Measurements from ENCODE around the gene MUC5AC. TPM values are rescaled to one million over a fixed set of nuclear protein-coding genes. Genes with fewer than 3 reads are reported as not detected.
"Not testable (repeated sequence)": the region's sequence is repeated elsewhere in the genome, so short reads cannot be mapped to it uniquely, and the experiment has no call there.

Gene MUC5AC
- total RNA-seq, 1 donor from 2014 or later: not detected

DNA sequence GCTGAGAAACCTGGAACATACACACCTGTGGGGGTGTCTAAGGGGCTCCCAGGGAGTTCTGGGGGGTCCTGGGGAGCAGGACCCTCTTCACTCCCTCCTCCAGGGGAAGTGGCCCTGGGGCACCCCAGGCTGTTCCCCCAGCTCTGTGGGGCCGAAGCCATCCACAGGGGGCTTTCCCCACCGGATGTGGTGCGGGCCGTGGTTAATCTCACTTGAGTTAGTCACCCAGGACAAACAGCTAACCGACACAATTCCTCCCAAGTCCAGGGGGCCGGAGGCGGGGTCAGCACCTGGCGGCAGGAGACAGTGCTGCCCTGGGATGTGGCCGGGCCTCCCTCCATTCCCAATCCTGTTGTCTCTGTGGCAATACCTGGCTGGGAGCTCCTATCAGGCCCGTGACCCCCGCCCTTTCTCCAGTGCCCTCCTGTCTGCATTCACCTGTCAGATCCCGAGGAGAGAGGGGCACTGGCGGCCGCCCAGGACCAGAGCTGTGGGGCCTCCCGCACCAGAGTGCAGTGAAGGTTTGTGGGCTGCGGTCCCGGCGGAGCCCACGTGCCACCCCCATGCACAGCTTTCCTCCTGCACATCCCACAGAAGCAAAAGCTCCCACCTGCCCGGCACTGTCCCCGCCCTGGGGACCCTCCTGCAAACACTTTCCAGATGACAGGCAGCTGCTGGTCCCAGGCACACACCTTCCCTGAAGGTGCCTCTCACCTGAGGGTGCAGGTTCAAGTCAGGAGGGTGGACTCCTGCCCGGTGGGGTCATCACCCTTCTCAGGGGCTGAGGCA, 5.2 kb upstream of the MUC5AC start:
- TF ChIP-seq, protein P1, sequence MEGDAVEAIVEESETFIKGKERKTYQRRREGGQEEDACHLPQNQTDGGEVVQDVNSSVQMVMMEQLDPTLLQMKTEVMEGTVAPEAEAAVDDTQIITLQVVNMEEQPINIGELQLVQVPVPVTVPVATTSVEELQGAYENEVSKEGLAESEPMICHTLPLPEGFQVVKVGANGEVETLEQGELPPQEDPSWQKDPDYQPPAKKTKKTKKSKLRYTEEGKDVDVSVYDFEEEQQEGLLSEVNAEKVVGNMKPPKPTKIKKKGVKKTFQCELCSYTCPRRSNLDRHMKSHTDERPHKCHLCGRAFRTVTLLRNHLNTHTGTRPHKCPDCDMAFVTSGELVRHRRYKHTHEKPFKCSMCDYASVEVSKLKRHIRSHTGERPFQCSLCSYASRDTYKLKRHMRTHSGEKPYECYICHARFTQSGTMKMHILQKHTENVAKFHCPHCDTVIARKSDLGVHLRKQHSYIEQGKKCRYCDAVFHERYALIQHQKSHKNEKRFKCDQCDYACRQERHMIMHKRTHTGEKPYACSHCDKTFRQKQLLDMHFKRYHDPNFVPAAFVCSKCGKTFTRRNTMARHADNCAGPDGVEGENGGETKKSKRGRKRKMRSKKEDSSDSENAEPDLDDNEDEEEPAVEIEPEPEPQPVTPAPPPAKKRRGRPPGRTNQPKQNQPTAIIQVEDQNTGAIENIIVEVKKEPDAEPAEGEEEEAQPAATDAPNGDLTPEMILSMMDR (IDR thresholded peaks at IDR 0.05; ENCODE audit: unreplicated experiment): peak; percentile 19
- H3K27me3 Mint-ChIP-seq: peaks cover 8% of the 10 kb centered on the region
- H3K36me3 Mint-ChIP-seq (ENCODE audit: insufficient read depth): no peaks in the 10 kb centered on the region
- H3K9me3 Mint-ChIP-seq (ENCODE audit: low read depth): no peaks in the 10 kb centered on the region
- H3K27ac Mint-ChIP-seq: no peak overlapping the region
- H3K4me1 Mint-ChIP-seq (ENCODE audit: low read depth): peaks cover 7% of the 10 kb centered on the region
- H3K4me3 Mint-ChIP-seq (ENCODE audit: low read depth): no peak overlapping the region
- peak; percentile 9 for DNase-seq (ENCODE audit: low spot score, unreplicated experiment)

- DNase-seq (ENCODE audit: low spot score, unreplicated experiment): peak; percentile 8
Measured at GRCh38 chr11:1153105-1153950, 4.4 kb upstream of the MUC5AC start.

DNA sequence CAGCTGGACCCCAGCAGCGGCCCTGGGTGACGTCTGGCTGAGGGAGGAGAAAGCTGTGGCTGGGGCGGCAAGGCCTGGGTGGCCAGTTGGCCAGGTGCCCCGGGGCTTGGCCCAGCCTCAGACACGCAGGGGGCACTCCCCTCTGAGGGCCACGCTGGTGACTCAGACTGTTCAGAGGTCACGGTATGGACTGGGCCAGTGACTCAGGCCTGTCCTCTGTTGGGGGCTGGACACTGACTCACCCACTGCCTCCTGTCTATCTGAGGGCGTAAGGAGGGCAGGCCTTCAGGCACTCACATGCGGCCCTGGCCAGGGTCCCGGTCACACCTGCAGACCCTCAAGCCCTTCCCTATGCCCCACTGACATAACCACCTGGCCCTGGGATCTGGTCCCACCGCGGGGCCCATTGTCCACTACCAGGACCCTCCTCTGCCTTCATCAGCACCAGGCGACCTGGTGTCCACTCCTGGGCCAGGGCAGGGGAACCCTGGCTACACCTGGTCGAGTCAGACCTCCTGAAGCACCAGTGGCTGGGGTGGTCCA, 3.7 kb upstream of the MUC5AC start:
- Mint-ChIP-seq H3K4me1 (ENCODE audit: low read depth) (peaks cover 7% of the 10 kb centered on the region), H3K27ac (no peak overlapping the region), H3K27me3 (peaks cover 8% of the 10 kb centered on the region), H3K9me3 (ENCODE audit: low read depth) (no peaks in the 10 kb centered on the region), H3K36me3 (ENCODE audit: insufficient read depth) (no peaks in the 10 kb centered on the region), H3K4me3 (ENCODE audit: low read depth) (no peak overlapping the region)
- DNase-seq (ENCODE audit: low spot score, unreplicated experiment): peak; percentile 8
- TF ChIP-seq, protein P1 (IDR thresholded peaks at IDR 0.05; ENCODE audit: unreplicated experiment): no peak

More at GRCh38 chr11:1153105-1153950, 4.4 kb upstream of the MUC5AC start:
- TF ChIP-seq, protein P1 (IDR thresholded peaks at IDR 0.05; ENCODE audit: unreplicated experiment): no peak
- Mint-ChIP-seq H3K36me3 (ENCODE audit: insufficient read depth) (no peaks in the 10 kb centered on the region), H3K27ac (no peak overlapping the region), H3K4me1 (ENCODE audit: low read depth) (peaks cover 7% of the 10 kb centered on the region), H3K9me3 (ENCODE audit: low read depth) (no peaks in the 10 kb centered on the region), H3K4me3 (ENCODE audit: low read depth) (no peak overlapping the region), H3K27me3 (peaks cover 8% of the 10 kb centered on the region)

DNA sequence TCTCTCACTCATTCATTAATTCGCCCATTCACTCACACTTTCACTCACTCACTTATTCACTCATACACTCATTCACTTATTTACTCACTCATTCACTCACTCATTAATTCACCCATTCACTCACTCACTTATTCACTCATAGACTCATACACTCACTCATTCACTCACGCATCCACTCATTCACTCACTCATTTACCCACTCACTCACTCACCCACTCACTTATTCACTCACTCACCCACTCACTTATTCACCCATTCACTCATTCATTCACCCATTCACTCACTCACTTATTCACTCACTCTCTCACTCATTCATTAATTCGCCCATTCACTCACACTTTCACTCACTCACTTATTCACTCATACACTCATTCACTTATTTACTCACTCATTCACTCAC, 3.1 kb upstream of the MUC5AC start:
- not testable (repeated sequence) for H3K9me3 Mint-ChIP-seq (ENCODE audit: low read depth); H3K27me3 Mint-ChIP-seq; H3K4me1 Mint-ChIP-seq (ENCODE audit: low read depth); H3K27ac Mint-ChIP-seq; H3K36me3 Mint-ChIP-seq (ENCODE audit: insufficient read depth); H3K4me3 Mint-ChIP-seq (ENCODE audit: low read depth); DNase-seq (ENCODE audit: low spot score, unreplicated experiment)

GRCh38 chr11:1155274-1155693, 2.5 kb upstream of the MUC5AC start:
- TF ChIP-seq, protein P1 (IDR thresholded peaks at IDR 0.05; ENCODE audit: unreplicated experiment): no peak
- Mint-ChIP-seq H3K27me3 (peaks cover 8% of the 10 kb centered on the region), H3K4me1 (ENCODE audit: low read depth) (peaks cover 7% of the 10 kb centered on the region), H3K36me3 (ENCODE audit: insufficient read depth) (no peaks in the 10 kb centered on the region), H3K27ac (no peak overlapping the region), H3K4me3 (ENCODE audit: low read depth) (no peak overlapping the region), H3K9me3 (ENCODE audit: low read depth) (no peaks in the 10 kb centered on the region)
- DNase-seq (ENCODE audit: low spot score, unreplicated experiment): no peak

Data from progenitor cell of endocrine pancreas (in vitro differentiated cells).